Stimulated activated naive CD8-positive, alpha-beta T cell treated with anti-CD3 and anti-CD28 coated beads, Interleukin-15, Interleukin-2, amounts not matched to agents 100 ng/mL and 50 ng/mL, for 24 hours (primary cell): ENCODE results near the gene FXYD1.

Experiments
- H3K27ac Mint-ChIP-seq: one replicate; pipeline ENCODE4 v1.8.0; 2021; ENCODE audit warnings: mild to moderate bottlenecking, mixed read lengths
- H3K27me3 Mint-ChIP-seq: one replicate; pipeline ENCODE4 v1.8.0; 2021; ENCODE audit warnings: mixed read lengths
- H3K36me3 Mint-ChIP-seq: one replicate; pipeline ENCODE4 v1.8.0; 2021; ENCODE audit warnings: low read depth, mixed read lengths
- H3K4me1 Mint-ChIP-seq: one replicate; pipeline ENCODE4 v1.8.0; 2021; ENCODE audit warnings: low read depth, mixed read lengths
- H3K4me3 Mint-ChIP-seq: one replicate; pipeline ENCODE4 v1.8.0; 2021; ENCODE audit warnings: mild to moderate bottlenecking, mixed read lengths
- H3K9me3 Mint-ChIP-seq: one replicate; pipeline ENCODE4 v1.8.0; 2021; ENCODE audit warnings: mixed read lengths

The FXYD1 gene

GRCh38 chr19:35116072-35116801, 22.4 kb upstream of the FXYD1 start:
- no peaks in the 10 kb centered on the region for H3K9me3 Mint-ChIP-seq
- H3K27me3 Mint-ChIP-seq, result no peaks in the 10 kb centered on the region
- no peaks in the 10 kb centered on the region for H3K36me3 Mint-ChIP-seq
- no peak overlapping the region for H3K4me3 Mint-ChIP-seq
- H3K27ac Mint-ChIP-seq, result no peak overlapping the region
- H3K4me1 Mint-ChIP-seq, result peaks cover 6% of the 10 kb centered on the region

- H3K27ac Mint-ChIP-seq, result no peak overlapping the region
These were observed 21.5 kb upstream of the FXYD1 start for GRCh38 chr19:35117116-35117515.

GRCh38 chr19:35117799-35118198, 20.8 kb upstream of the FXYD1 start:
- H3K4me3 Mint-ChIP-seq, result no peak overlapping the region
- no peak overlapping the region for H3K27ac Mint-ChIP-seq
- H3K4me1 Mint-ChIP-seq, result peaks cover 6% of the 10 kb centered on the region
- no peaks in the 10 kb centered on the region for H3K27me3 Mint-ChIP-seq
- no peaks in the 10 kb centered on the region for H3K9me3 Mint-ChIP-seq
- H3K36me3 Mint-ChIP-seq, result no peaks in the 10 kb centered on the region

More at GRCh38 chr19:35117116-35117515, 21.5 kb upstream of the FXYD1 start:
- Mint-ChIP-seq H3K4me3 (no peak overlapping the region), H3K9me3 (no peaks in the 10 kb centered on the region), H3K36me3 (no peaks in the 10 kb centered on the region), H3K27me3 (no peaks in the 10 kb centered on the region), H3K4me1 (peaks cover 6% of the 10 kb centered on the region)

GRCh38 chr19:35118268-35119020, 20.2 kb upstream of the FXYD1 start:
- no peaks in the 10 kb centered on the region for H3K9me3 Mint-ChIP-seq
- H3K4me1 Mint-ChIP-seq, result peaks cover 6% of the 10 kb centered on the region
- no peak overlapping the region for H3K27ac Mint-ChIP-seq
- H3K4me3 Mint-ChIP-seq, result no peak overlapping the region
- H3K27me3 Mint-ChIP-seq, result no peaks in the 10 kb centered on the region
- no peaks in the 10 kb centered on the region for H3K36me3 Mint-ChIP-seq

GRCh38 chr19:35119091-35119490, 19.5 kb upstream of the FXYD1 start:
- H3K36me3 Mint-ChIP-seq, result no peaks in the 10 kb centered on the region
- H3K27ac Mint-ChIP-seq, result no peak overlapping the region
- no peaks in the 10 kb centered on the region for H3K9me3 Mint-ChIP-seq
- H3K27me3 Mint-ChIP-seq, result no peaks in the 10 kb centered on the region
- H3K4me3 Mint-ChIP-seq, result no peak overlapping the region
- peaks cover 13% of the 10 kb centered on the region for H3K4me1 Mint-ChIP-seq

GRCh38 chr19:35119578-35120155, 19.0 kb upstream of the FXYD1 start:
- H3K27me3 Mint-ChIP-seq, result no peaks in the 10 kb centered on the region
- no peak overlapping the region for H3K4me3 Mint-ChIP-seq
- H3K9me3 Mint-ChIP-seq, result no peaks in the 10 kb centered on the region
- H3K4me1 Mint-ChIP-seq, result peaks cover 15% of the 10 kb centered on the region
- no peaks in the 10 kb centered on the region for H3K36me3 Mint-ChIP-seq
- no peak overlapping the region for H3K27ac Mint-ChIP-seq

GRCh38 chr19:35120492-35120891, 18.1 kb upstream of the FXYD1 start:
- Mint-ChIP-seq H3K27ac (no peak overlapping the region), H3K36me3 (no peaks in the 10 kb centered on the region), H3K27me3 (no peaks in the 10 kb centered on the region), H3K4me1 (peaks cover 14% of the 10 kb centered on the region), H3K9me3 (no peaks in the 10 kb centered on the region), H3K4me3 (no peak overlapping the region)

GRCh38 chr19:35120898-35121297, 17.7 kb upstream of the FXYD1 start:
- H3K9me3 Mint-ChIP-seq, result no peaks in the 10 kb centered on the region
- H3K4me1 Mint-ChIP-seq, result peaks cover 14% of the 10 kb centered on the region
- H3K4me3 Mint-ChIP-seq, result no peak overlapping the region
- no peaks in the 10 kb centered on the region for H3K36me3 Mint-ChIP-seq
- H3K27ac Mint-ChIP-seq, result no peak overlapping the region
- no peaks in the 10 kb centered on the region for H3K27me3 Mint-ChIP-seq

GRCh38 chr19:35122687-35123551, 15.7 kb upstream of the FXYD1 start:
- peaks cover 14% of the 10 kb centered on the region for H3K4me1 Mint-ChIP-seq
- no peaks in the 10 kb centered on the region for H3K9me3 Mint-ChIP-seq
- H3K36me3 Mint-ChIP-seq, result no peaks in the 10 kb centered on the region
- H3K27ac Mint-ChIP-seq, result no peak overlapping the region
- H3K27me3 Mint-ChIP-seq, result no peaks in the 10 kb centered on the region
- H3K4me3 Mint-ChIP-seq, result no peak overlapping the region

GRCh38 chr19:35123573-35123972, 15.1 kb upstream of the FXYD1 start:
- H3K36me3 Mint-ChIP-seq, result no peaks in the 10 kb centered on the region
- H3K4me3 Mint-ChIP-seq, result peak overlapping the region; percentile 80
- peaks cover 14% of the 10 kb centered on the region for H3K4me1 Mint-ChIP-seq
- no peaks in the 10 kb centered on the region for H3K9me3 Mint-ChIP-seq
- H3K27ac Mint-ChIP-seq, result no peak overlapping the region
- no peaks in the 10 kb centered on the region for H3K27me3 Mint-ChIP-seq

- Mint-ChIP-seq H3K4me3 (peak overlapping the region; percentile 80), H3K27me3 (no peaks in the 10 kb centered on the region), H3K27ac (peak overlapping the region; percentile 27), H3K4me1 (peaks cover 14% of the 10 kb centered on the region), H3K9me3 (no peaks in the 10 kb centered on the region), H3K36me3 (no peaks in the 10 kb centered on the region)
These were observed 14.2 kb upstream of the FXYD1 start for GRCh38 chr19:35124098-35125060.

GRCh38 chr19:35125270-35125717, 13.3 kb upstream of the FXYD1 start:
- Mint-ChIP-seq H3K36me3 (no peaks in the 10 kb centered on the region), H3K27me3 (no peaks in the 10 kb centered on the region), H3K4me3 (no peak overlapping the region), H3K27ac (no peak overlapping the region), H3K9me3 (no peaks in the 10 kb centered on the region), H3K4me1 (peaks cover 14% of the 10 kb centered on the region)

- no peaks in the 10 kb centered on the region for H3K36me3 Mint-ChIP-seq
- H3K27ac Mint-ChIP-seq, result no peak overlapping the region
- peaks cover 14% of the 10 kb centered on the region for H3K4me1 Mint-ChIP-seq
- H3K27me3 Mint-ChIP-seq, result no peaks in the 10 kb centered on the region
- H3K9me3 Mint-ChIP-seq, result no peaks in the 10 kb centered on the region
- H3K4me3 Mint-ChIP-seq, result no peak overlapping the region
These were observed 12.6 kb upstream of the FXYD1 start for GRCh38 chr19:35125749-35126623.
